ENCODE data around the gene ZC3H13.

ZC3H13 gene, protein sequence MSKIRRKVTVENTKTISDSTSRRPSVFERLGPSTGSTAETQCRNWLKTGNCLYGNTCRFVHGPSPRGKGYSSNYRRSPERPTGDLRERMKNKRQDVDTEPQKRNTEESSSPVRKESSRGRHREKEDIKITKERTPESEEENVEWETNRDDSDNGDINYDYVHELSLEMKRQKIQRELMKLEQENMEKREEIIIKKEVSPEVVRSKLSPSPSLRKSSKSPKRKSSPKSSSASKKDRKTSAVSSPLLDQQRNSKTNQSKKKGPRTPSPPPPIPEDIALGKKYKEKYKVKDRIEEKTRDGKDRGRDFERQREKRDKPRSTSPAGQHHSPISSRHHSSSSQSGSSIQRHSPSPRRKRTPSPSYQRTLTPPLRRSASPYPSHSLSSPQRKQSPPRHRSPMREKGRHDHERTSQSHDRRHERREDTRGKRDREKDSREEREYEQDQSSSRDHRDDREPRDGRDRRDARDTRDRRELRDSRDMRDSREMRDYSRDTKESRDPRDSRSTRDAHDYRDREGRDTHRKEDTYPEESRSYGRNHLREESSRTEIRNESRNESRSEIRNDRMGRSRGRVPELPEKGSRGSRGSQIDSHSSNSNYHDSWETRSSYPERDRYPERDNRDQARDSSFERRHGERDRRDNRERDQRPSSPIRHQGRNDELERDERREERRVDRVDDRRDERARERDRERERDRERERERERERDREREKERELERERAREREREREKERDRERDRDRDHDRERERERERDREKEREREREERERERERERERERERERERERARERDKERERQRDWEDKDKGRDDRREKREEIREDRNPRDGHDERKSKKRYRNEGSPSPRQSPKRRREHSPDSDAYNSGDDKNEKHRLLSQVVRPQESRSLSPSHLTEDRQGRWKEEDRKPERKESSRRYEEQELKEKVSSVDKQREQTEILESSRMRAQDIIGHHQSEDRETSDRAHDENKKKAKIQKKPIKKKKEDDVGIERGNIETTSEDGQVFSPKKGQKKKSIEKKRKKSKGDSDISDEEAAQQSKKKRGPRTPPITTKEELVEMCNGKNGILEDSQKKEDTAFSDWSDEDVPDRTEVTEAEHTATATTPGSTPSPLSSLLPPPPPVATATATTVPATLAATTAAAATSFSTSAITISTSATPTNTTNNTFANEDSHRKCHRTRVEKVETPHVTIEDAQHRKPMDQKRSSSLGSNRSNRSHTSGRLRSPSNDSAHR (N-terminal part only)

DNA sequence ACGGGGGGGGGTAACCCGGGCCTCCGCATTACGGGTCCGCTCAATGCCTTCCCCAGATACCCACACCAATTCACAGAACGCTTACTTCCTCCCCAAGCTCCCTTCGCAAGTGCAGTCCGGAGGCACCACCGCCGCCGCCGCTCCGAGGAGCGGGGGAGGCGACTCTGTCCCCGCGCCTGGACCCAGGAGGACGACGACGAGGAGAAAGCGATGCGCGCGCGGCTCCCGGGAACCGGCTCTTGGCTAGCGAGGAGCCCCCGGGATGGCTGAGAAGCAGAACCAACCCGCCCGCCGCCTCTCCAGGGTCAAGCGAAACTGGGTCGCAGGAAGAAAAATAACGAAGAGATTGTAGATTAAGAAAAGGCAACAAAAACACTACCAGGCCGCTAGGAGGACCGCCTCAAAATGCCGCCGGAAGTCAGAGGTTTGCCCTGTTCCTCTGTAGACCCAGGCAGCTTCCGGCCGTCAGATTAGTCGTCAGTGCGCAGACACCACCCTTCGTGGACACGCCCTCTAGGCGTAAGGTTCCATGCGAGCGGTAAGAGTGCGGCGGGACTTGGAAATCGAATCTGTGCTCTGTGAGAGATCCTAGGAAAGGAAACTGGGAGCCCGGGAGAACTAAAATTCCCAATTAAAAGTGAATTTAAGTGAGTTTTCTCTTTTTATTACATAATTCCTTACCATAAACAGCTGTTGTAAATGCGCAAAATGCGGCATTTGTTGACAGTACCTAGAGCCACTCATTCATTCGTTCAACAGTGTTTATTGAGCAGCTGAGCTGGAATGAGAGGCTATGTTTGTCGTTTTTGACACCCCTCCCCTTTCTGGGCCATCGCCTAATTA lies at the start of gene ZC3H13:
Gene ZC3H13, minus strand, starts transcription at position 428 of the 843 bp plus-strand sequence. CDS start 7,239 bp downstream, outside the sequence.
- in situ Hi-C loops (cut with MboI; ENCODE audit: low pct_unique_long_range_greater_than_20kb, low sequenced_read_pairs): no loop called here
- DNase-seq: peak; percentile 94

DNA sequence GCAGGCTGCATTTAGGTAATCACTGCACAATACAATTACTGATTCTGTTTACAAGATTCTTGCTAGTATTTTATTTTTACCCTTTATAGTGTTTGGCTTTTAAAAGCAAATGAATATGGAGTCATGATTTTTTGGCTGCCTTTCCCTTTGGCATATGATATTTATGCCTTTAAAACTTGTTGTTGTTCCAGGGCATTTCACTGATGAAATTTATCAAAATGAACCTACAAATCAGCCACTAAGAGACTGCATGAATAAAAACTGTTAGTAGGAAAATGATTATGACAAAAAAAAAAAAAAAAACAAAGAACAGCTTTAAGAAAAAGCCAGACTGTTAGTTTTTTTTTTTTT lies 49.7 kb upstream of the ZC3H13 start:
- in situ Hi-C loops (cut with MboI; ENCODE audit: low pct_unique_long_range_greater_than_20kb, low sequenced_read_pairs): no loop called here
- DNase-seq: no peak

DNA sequence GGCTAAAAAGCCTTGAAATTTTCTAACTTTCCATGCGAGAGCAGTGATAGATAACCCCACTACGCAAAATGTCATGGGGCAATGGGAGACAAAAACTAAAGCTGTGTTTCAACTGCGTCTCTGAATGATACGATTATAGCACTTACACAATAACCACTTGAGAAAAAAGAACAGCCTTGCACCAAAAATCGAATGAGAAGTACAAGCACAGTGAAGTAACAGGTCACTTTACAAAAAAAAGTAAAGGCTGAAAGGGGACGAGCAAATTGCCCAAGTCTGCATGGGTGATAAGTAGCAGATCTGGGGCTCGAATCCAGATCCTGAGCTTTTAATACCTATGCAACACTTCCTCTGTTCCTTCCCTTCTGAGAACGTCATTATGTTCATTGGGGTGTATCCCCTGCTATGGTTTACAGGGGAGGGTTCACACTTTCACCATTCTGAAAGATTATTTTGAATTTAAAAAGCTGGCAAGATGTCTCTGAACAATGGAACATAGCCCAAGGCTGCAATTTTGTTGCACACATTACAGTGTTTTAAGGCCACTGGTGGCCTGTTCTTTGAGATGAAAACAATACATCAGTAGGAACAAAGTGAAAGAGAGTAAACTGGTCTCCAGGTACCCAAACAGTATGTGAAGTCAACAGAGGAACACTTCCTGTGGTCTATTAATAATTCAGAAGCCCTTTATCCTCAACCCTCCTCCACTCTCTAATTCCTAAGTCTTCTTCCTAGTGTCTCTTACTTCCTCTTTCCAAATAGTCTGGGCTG lies 49.1 kb upstream of the ZC3H13 start:
- in situ Hi-C loops (cut with MboI; ENCODE audit: low pct_unique_long_range_greater_than_20kb, low sequenced_read_pairs): no loop called here
- DNase-seq: peak; percentile 65

DNA sequence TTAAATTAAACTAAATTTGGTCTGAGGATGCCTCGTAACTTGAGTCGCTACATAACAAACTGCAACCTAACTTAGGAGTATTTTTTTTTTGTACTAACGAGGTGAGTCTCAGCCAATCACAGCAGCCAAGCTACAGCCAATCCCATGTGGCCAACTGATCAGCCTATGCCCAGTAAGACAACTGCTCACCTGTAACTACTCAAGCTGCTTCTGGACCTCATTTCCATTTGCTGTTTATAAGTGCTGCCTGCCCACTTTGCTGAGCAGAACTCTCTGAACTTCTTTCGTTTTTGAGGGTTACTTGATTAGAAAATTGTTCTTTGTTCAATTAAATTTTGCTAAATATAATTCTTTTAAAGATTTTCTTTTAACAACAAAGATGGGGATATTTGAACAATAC lies 48.5 kb upstream of the ZC3H13 start:
- in situ Hi-C loops (cut with MboI; ENCODE audit: low pct_unique_long_range_greater_than_20kb, low sequenced_read_pairs): no loop called here
- no peak for DNase-seq

DNA sequence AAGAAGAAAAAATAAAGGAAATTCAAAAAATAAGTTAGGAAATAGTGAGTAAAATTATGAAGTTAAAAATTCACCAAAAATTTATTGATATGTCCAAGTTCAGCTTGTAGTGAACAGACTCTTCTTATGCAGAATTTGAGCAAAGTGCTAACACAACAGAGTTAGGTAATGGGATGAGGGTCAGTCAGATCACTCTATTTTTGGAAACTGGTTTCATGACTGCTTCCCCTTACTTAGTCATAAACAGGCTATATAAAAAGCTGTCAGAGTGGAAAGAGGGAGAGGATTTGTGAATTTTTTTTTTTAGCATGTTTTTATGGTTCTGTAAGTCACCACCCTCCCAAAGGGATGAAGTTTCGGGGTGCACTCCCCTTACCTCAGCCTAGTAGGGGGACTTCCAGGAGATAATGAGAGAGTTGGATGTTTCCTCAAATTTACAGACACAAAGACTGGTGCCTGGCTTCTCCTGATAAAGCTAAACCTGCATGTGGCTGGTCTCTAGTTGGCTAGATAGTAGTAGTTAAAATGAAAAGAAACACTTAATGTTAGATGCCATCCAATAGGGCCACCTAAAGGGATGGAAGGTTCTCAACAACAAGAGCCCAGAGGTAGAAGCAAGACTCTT lies 47.8 kb upstream of the ZC3H13 start:
- DNase-seq: peak; percentile 65
- in situ Hi-C loops (cut with MboI; ENCODE audit: low pct_unique_long_range_greater_than_20kb, low sequenced_read_pairs): no loop called here

DNA sequence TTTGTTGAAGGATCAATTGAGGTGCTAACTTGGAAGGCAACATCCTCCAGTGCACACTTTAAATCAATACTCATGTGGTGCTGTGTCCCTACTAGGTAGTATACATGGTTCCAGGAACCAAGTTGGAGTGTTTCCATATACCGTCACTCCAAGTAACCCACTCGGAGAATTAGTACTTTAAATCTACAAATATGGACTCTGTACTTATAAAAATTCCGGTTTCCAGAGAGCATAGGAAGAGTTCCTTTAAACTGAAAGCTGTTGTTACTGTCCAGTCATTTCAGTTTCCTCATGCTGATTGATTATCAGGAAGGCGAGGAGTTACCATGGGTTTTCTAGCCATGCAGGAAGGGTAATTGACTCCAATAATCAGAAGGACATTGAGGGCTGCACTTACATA lies 45.1 kb upstream of the ZC3H13 start:
- in situ Hi-C loops (cut with MboI; ENCODE audit: low pct_unique_long_range_greater_than_20kb, low sequenced_read_pairs): no loop called here
- DNase-seq: no peak

DNA sequence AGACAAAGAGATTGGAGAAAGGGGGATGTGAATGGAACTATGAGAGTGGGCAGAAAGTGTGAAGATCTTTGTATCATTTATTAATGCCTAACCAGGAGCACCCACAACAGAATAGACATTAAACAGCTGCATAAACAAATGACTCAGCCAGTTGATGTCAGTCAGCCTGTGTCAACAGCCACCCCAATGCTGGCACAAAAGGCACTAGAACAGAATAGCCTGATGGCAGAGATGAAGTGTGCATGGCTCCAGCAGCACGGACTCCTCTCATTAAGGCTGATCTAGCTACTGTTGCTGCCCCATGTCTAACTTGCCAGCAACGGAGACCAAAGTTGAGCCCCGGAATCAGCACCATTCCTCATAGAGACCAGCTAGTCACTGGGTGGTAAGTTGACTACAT lies 44.5 kb upstream of the ZC3H13 start:
- in situ Hi-C loops (cut with MboI; ENCODE audit: low pct_unique_long_range_greater_than_20kb, low sequenced_read_pairs): no loop called here

DNA sequence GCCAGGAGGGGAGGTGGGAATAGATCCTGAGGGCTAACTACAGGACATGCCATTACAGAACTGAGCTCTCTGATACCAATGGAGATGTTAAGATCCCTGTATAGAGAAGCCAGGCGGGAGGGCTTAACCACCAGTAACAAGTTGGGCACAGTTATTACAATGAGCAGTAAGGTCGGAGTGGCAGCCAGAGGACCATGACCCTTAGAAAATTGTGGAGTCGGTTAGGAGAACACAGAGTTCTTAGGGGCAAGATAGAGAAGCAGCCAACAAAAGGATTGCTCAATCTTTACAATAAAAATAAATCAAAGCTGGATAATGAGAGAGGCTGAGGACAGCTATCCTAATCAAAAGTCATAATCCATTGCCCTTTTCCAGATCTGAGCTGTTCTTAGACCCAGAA lies 41.9 kb upstream of the ZC3H13 start:
- no peak for DNase-seq
- in situ Hi-C loops (cut with MboI; ENCODE audit: low pct_unique_long_range_greater_than_20kb, low sequenced_read_pairs): no loop called here

More for the DNA sequence above, 44.5 kb upstream of the ZC3H13 start:
- no peak for DNase-seq

DNA sequence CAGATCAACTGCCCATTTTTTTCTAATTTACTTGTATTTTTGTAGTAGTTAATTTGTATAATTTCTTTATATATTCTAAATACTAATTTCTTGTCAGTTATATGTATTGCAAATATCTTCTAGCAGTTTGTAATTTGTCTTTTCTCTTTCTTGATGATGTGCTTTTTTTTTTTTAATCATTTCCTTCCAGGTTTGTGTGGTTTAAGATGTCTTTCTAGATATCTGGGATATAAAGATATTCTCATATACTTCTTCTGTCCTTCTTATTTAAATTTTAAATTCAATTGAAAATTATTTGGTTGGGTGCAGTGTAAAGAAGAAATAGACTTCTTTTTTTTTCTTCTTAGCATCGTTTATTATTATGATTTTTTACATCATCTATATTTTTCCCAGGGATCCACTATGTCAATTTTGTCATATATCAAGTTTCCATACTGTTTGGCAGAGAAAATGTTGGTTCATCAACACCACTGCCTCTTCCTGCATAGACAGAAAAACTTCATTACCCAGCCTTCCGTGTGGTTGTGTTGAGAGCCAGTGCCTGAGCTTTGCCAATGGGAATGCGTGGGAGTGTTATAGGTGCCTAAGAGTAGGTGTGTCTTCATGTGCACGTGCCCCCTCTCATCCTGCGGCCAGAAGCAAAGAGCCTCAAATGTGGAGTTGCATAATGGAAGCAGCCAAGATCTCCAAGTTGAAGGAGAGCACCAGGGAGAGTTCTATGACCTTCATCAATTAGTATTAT lies 36.4 kb upstream of the ZC3H13 start:
- in situ Hi-C loops (cut with MboI; ENCODE audit: low pct_unique_long_range_greater_than_20kb, low sequenced_read_pairs): no loop called here
- DNase-seq: no peak

DNA sequence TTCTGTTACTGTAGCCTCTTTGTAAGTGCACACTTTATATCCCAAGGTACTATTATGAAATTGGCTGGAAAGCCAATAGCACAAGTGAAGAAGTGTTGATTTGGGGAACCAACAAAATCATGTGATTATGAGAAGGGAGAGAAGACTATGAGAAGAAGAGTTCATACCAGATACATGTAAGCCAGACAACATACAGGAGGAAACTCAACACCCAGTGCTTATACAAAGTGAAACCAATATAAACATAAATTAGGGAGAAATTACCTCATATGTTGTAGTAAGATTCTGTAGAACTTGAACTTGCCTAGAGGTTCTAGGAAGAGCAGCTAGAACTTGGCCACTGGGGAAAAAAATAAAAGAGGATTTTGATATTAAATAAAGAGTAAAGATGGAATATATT lies 34.9 kb upstream of the ZC3H13 start:
- DNase-seq: no peak
- in situ Hi-C loops (cut with MboI; ENCODE audit: low pct_unique_long_range_greater_than_20kb, low sequenced_read_pairs): no loop called here

DNA sequence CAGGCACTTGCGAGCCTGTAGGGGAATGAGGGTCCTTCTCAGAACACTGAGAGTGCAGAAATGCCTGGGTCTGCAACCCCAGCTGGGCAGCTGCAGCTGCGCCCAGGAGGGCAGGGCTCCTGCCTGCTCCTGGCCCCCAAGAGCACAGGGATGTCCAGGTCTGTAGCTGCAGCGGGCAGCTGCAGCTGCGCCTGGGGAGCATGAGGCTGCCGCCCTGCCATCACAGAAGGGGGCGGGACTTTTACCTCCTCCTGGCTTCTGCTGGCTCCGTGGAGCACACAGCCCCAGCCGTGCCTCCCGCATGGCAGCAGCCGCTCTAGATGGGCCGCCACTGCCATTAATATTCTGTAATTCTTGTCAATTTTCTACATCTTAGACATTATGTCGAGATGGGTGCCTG lies 34.4 kb upstream of the ZC3H13 start:
- in situ Hi-C loops (cut with MboI; ENCODE audit: low pct_unique_long_range_greater_than_20kb, low sequenced_read_pairs): no loop called here
- DNase-seq: no peak

DNA sequence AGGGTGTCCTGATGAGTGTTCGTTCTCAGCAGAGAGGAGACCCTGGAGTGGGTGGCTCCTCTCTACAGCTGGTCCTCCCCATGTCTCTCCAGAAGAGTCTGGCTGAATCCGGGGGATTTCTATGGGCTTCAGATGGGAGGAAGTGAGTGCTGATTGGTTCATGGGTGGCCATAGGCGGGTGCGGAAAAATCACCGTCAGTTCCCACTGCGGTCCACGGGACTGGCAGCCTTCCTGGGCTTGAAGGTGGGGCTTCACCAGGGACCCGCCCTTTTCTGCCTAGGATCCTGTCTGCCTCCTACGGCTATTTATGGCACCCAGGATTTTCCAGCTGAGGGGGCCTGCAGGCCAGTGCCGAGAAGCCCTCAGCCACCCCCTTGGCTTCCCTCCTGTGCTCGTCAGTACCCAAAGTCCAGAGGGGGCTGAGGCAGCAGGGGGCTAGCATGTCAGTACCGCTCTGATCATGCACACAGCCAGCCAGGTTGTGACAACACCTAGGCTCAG lies 33.9 kb upstream of the ZC3H13 start:
- no peak for DNase-seq
- in situ Hi-C loops (cut with MboI; ENCODE audit: low pct_unique_long_range_greater_than_20kb, low sequenced_read_pairs): no loop called here

DNA sequence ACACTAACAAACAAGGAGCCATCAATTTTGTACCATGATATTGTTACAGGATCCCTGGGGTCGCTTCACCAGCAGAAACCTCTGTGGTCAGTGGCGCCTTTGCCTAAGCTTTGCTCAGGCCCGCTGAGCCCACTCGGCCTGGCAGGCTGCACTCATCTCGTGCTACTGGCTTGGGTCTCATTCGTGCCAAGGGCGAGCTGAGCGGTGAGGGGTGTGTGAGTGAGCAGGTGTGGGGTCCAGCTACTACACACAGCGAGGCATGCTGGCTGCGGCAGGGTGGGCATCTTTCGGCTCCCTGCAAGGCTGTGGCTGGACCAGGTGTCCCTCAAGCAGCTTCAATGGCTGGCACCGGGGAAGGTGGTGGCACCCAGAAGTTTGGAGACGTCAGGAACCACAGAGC lies 33.2 kb upstream of the ZC3H13 start:
- in situ Hi-C loops (cut with MboI; ENCODE audit: low pct_unique_long_range_greater_than_20kb, low sequenced_read_pairs): no loop called here
- DNase-seq: no peak

DNA sequence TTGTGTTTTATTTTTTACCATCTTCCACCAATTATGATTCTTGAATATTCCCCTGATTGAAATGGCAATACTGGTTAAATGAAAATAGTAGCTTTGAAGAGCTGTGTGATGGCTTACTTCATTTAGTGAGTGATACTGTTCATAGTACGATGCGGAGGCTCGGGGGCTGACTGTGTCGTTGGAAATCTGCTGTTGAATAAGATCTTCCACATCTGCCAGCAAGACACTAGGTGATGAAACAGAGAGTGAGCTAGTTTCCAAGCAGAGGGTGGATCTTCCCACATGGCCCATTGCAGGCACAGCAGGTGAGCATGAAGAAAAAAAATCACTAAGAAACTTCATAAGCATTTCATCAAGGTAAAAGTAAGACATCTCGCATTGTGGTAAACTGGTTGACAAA lies 29.8 kb upstream of the ZC3H13 start:
- in situ Hi-C loops (cut with MboI; ENCODE audit: low pct_unique_long_range_greater_than_20kb, low sequenced_read_pairs): no loop called here
- DNase-seq: no peak

DNA sequence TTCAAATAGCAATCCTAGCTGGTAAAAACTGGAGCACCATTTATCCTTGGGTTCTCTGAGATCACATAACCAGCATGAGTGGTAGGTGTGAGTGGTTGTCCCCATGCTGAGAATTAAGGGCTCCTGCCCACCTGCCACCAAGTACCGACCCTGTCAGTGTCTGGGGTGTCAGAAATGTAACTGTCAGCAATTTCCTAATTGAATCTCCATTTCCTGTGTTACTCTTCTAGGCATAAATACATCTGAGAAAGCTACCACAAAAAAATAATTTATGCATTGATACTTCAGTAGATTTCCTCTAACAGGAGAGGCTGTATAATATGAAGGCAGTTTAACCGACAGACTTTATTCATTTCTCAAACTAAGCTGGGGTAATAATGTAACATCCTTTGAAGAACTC lies 27.2 kb upstream of the ZC3H13 start:
- no peak for DNase-seq
- in situ Hi-C loops (cut with MboI; ENCODE audit: low pct_unique_long_range_greater_than_20kb, low sequenced_read_pairs): no loop called here

DNA sequence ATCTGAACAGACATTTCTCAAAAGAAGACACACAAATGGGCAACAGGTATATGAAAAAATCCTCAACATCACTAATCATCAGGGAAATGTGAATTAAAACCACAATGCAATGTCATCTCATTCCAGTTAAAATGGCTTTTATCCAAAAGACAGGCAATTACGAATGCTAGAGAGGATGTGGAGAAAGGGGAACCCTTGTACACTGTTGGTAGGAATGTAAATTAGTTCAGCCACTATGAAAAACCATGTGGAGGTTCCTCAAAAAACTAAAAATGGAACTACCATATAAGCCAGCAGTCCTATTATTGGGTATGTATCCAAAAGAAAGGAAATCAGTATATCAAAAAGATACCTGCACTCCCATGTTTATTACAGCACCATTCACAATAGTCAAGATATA lies 24.7 kb upstream of the ZC3H13 start:
- DNase-seq: peak; percentile 64
- in situ Hi-C loops (cut with MboI; ENCODE audit: low pct_unique_long_range_greater_than_20kb, low sequenced_read_pairs): no loop called here

DNA sequence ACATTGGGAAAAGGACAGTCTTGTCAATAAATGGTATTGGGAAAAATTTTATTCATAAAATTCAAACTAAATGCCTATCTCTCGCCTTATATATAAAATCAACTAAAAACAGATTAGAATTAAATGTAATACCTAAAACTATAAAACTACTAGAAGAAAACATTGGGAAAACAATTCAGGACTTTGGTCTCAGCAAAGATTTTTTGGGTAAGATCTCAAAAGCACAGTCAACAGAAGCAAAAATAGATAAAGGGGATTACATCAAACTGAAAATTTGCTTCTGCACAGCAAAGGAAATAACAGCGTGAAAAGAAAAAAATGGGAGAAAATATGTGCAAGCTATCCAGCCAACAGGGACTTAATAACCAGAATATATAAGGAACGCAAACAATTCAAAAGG lies 24.3 kb upstream of the ZC3H13 start:
- in situ Hi-C loops (cut with MboI; ENCODE audit: low pct_unique_long_range_greater_than_20kb, low sequenced_read_pairs): no loop called here
- DNase-seq: no peak
